Prostate gland (tissue), 1 donor: ENCODE measurements around the gene SEMA6A.

Experiments
- POLR2A ChIP-seq: fragments of 450-650 bp; IDR thresholded peaks from one replicate; pipeline ENCODE4 v1.6.1; 2016; ENCODE audit warnings: antibody characterized with exemption, mild to moderate bottlenecking
- POLR2AphosphoS5 ChIP-seq: sonication (generic); formaldehyde crosslinking; IDR thresholded peaks from one replicate; pipeline ENCODE4 v1.6.1; 2017; ENCODE audit warnings: antibody characterized with exemption

- TF ChIP-seq POLR2AphosphoS5 (no peak), POLR2A (no peak)
These were observed 2.0 kb downstream of the SEMA6A start for GRCh38 chr5:116572350-116573278.
